ENCODE measurements around the gene ZNF598. TPM values are rescaled to one million over a fixed set of nuclear protein-coding genes. Genes with fewer than 3 reads are reported as not detected.
A peak's percentile ranks its signal among the peaks of the same experiment; 100 is the strongest.

Gene ZNF598
- total RNA-seq (10 to 100 TPM in 9 of 10 donors, 1 to 10 TPM in 1; 9.5 to 24.7 (median 14.2) TPM), polyA plus RNA-seq (10 to 100 TPM; 12.6 to 25.3 TPM)
- long read RNA-seq, donor 1, partial matches to known transcripts = 7 of 21 reads
- long read RNA-seq, donor 1, other reads (novel, unspliced or antisense) = 6 of 21 reads
- long read RNA-seq, donor 2, partial matches to known transcripts = 9 of 17 reads
- long read RNA-seq, donor 2, other reads (novel, unspliced or antisense) = 4 of 17 reads
- long read RNA-seq, donor 3, transcript ZNF598-208 (3 exons, 815 nt) = major isoform, 6 of 8 reads
- long read RNA-seq, donor 3, partial matches to known transcripts = 2 of 8 reads
- long read RNA-seq, donor 3, other reads (novel, unspliced or antisense) = 0 of 8 reads

DNA sequence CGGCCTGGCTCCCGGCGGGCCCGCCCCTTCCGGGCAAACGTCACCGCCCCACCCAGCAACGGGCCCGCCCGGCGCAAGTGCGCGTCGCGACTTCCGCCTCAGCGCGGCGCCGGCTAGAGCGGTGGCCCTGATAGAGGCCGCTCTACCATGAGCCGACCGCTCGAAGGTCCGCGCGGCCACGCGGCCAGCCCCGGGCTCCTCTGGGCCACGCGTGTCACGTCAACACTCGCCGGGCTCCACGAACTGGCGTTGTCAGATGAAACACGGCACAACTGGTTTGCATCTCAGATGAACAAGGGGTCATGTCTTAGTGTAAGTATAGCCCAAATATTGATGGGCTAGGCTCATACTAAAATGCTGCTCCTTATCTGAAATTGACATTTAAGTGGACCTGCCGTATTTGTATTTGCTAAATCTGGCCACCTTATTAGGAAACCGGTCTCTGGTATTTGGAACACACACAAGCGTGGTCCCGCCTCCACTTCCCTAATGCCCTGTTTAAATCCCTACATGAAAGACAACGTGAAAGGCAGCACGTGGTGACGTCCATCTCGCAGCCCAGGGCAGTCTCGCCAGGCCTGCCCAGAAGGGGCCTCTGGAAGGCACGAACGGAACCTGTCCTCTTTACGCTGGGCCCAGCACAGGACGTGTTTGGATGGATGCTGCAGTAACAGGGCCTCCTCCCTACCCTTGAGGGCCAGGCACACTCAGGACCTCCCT is at the start of gene ZNF598:
ZNF598 (minus strand) TSS at position 31 of the 720 bp plus-strand sequence.
- Histone ChIP-seq H3K36me3 (peaks cover 0 to 10% (median 0%) of the 10 kb centered on the region in 9 donors), H3K27ac (peak within 1 kb of the TSS; percentile 76 to 96 (median 92)), H3K4me1 (peaks cover 23 to 50% (median 40%) of the 10 kb centered on the region in 9 donors), H3K4me3 (peak within 1 kb of the TSS; percentile 69 to 99 (median 90)), H3K27me3 (no peaks in the 10 kb centered on the region), H3K9me3 (no peaks in the 10 kb centered on the region)
- intact Hi-C loops (cut with DNase I) = loop anchor here in 2 of 10 donors (5.0 to 10.0 kb wide), 3 partner anchors 55 to 212 kb away; partner anchors contain the start of genes E4F1 (in 1 of the 2) and RAB26 (in 1 of the 2)
- ATAC-seq (peak; percentile 94 to 98 (median 97)), DNase-seq (peak; percentile 84 to 87)
- 1 to 2% methylated on average over 52 of the region's 52 CpGs for WGBS, 2 donors
- TF ChIP-seq, protein P1, sequence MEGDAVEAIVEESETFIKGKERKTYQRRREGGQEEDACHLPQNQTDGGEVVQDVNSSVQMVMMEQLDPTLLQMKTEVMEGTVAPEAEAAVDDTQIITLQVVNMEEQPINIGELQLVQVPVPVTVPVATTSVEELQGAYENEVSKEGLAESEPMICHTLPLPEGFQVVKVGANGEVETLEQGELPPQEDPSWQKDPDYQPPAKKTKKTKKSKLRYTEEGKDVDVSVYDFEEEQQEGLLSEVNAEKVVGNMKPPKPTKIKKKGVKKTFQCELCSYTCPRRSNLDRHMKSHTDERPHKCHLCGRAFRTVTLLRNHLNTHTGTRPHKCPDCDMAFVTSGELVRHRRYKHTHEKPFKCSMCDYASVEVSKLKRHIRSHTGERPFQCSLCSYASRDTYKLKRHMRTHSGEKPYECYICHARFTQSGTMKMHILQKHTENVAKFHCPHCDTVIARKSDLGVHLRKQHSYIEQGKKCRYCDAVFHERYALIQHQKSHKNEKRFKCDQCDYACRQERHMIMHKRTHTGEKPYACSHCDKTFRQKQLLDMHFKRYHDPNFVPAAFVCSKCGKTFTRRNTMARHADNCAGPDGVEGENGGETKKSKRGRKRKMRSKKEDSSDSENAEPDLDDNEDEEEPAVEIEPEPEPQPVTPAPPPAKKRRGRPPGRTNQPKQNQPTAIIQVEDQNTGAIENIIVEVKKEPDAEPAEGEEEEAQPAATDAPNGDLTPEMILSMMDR (IDR thresholded peaks at IDR 0.05) = peak in 3 of 9 donors; percentile 2 to 25 (median 20)

DNA sequence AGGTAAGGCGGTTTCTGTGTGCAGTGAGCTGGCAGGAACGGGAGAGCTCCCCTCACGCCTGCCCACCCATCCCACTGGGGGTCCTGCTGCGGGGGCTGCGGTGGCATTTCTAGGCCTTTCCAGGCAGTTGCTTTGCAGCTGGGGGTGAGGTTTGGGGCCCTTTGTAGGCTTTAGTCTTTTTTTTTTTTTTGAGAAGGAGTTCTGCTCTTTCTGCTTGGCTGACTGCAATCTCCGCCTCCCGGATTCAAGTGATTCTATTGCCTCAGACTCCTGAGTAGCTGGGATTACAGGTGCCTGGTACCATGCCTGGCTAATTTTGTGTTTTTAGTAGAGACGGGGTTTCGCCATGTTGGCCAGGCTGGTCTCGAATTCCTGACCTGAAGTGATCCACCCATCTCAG is 49.3 kb upstream of the ZNF598 start:
- H3K4me1 ChIP-seq = peaks cover 0 to 4% (median 0%) of the 10 kb centered on the region in 9 donors
- DNase-seq = no peak
- peaks cover 0 to 97% (median 42%) of the 10 kb centered on the region in 9 donors for H3K36me3 ChIP-seq
- no peak overlapping the region for H3K27ac ChIP-seq
- H3K9me3 ChIP-seq = no peaks in the 10 kb centered on the region
- no peak overlapping the region for H3K4me3 ChIP-seq
- ATAC-seq = no peak
- WGBS, 2 donors = 95 to 97% methylated on average over 10 of the region's 10 CpGs
- H3K27me3 ChIP-seq = no peaks in the 10 kb centered on the region
- TF ChIP-seq, protein P1 (IDR thresholded peaks at IDR 0.05) = no peak
- intact Hi-C loops (cut with DNase I) = loop anchor here in 2 of 10 donors (5.0 kb wide), 1 partner anchor 37 kb away; no protein-coding TSS in a partner anchor

DNA sequence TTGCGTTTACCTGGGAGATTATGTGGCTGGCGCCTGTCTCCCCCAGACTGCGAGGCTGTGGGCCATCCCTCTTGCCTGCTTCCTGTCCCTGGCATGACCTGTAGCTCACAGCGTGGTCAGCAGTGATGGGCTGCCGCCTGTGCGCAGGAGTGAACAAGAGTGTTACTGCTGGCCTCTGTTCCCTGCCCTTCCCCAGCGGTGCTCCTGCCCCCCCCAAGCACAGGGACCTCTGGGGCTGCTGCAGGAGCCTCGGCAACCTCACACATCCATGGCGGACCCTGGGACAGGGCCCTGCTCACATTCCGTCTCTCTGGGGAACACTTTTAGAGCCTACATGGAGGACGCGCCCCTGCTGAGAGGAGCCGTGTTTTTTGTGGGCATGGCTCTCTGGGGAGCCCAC is 48.8 kb upstream of the ZNF598 start:
- 87 to 89% methylated on average over 13 of the region's 13 CpGs for WGBS, 2 donors
- ATAC-seq = no peak

More for the DNA sequence above, 48.8 kb upstream of the ZNF598 start:
- Histone ChIP-seq H3K9me3 (no peaks in the 10 kb centered on the region), H3K36me3 (peaks cover under 1 to 97% (median 42%) of the 10 kb centered on the region in 9 donors), H3K27me3 (no peaks in the 10 kb centered on the region), H3K4me1 (peaks cover 0 to 4% (median 0%) of the 10 kb centered on the region in 9 donors), H3K4me3 (no peak overlapping the region), H3K27ac (no peak overlapping the region)
- TF ChIP-seq, protein P1 (IDR thresholded peaks at IDR 0.05) = no peak
- no peak for DNase-seq
- intact Hi-C loops (cut with DNase I) = loop anchor here in 2 of 10 donors (5.0 kb wide), 1 partner anchor 36 kb away; no protein-coding TSS in a partner anchor

Data from heart right ventricle (tissue), 16 donors.